PC-9 (cell line): Measurements from ENCODE around the gene SP2.

ENCODE experiments used
- CTCF ChIP-seq: fragments of 200-600 bp; sonication (generic); conservative IDR thresholded peaks from 2 replicates; pipeline ENCODE4 v1.6.1; 2017; ENCODE audit warnings: mixed run types, antibody characterized with exemption, mild to moderate bottlenecking, moderate library complexity
- EZH2 ChIP-seq: fragments of 200-600 bp; sonication (generic); IDR thresholded peaks from 2 replicates; pipeline ENCODE4 v1.8.0; 2017; ENCODE audit warnings: antibody characterized with exemption, low read depth

- no peak; the same call in 1 of the 2 replicates for TF ChIP-seq CTCF
- TF ChIP-seq EZH2, result no peak
These were observed 45.4 kb downstream of the SP2 start, which contains the start of gene PNPO for GRCh38 chr17:47941246-47942095.
